Measurements from ENCODE around the gene EPHB2.

Gene EPHB2

GRCh38 chr1:22818061-22818770, 107.6 kb downstream of the EPHB2 start:
- CTCF ChIA-PET, result interaction anchor here (1.0 kb wide), 2 partner anchors 60 to 114 kb away, joined by 3 read pairs; no protein-coding TSS in a partner anchor
- TF ChIP-seq ZFP37 (tag by site-specific recombination; IDR thresholded peaks at IDR 0.05) (no peak), ZNF645 (tag by site-specific recombination; IDR thresholded peaks at IDR 0.05) (no peak), ZBTB21 (tag by site-specific recombination; IDR thresholded peaks at IDR 0.05) (no peak), ZBTB7A (tag by site-specific recombination; IDR thresholded peaks at IDR 0.05; ENCODE audit: low read depth) (no peak), ZNF169 (tag by site-specific recombination; IDR thresholded peaks at IDR 0.05) (no peak), ZNF248 (tag by site-specific recombination; IDR thresholded peaks at IDR 0.05) (no peak), ZNF473 (tag by site-specific recombination; IDR thresholded peaks at IDR 0.05) (no peak), ZNF585B (tag by site-specific recombination; IDR thresholded peaks at IDR 0.05) (no peak), ZSCAN16 (tag by site-specific recombination; IDR thresholded peaks at IDR 0.05) (no peak), ZNF132 (tag by site-specific recombination; IDR thresholded peaks at IDR 0.05; ENCODE audit: borderline replicate concordance) (no peak), ZNF138 (tag by site-specific recombination; IDR thresholded peaks at IDR 0.05; ENCODE audit: borderline replicate concordance) (no peak), ZSCAN30 (tag by site-specific recombination; IDR thresholded peaks at IDR 0.05) (no peak), ZNF175 (tag by site-specific recombination; IDR thresholded peaks at IDR 0.05) (no peak), ZFHX2 (tag by site-specific recombination; conservative IDR thresholded peaks at IDR 0.05) (no peak), ZBTB1 (tag by site-specific recombination; IDR thresholded peaks at IDR 0.05) (no peak)
- POLR2A ChIA-PET, result no interaction called here
- no peaks in the 10 kb centered on the region for H3K9me3 ChIP-seq (ENCODE audit: control insufficient read depth, insufficient read depth, low read depth, low read length)
- no peak overlapping the region for H3K4me3 ChIP-seq (ENCODE audit: low read depth, low read length)
- no peak overlapping the region for H3K27ac ChIP-seq (ENCODE audit: extremely low read depth, low read depth, low read length)
- no peaks in the 10 kb centered on the region for H3K36me3 ChIP-seq (ENCODE audit: control insufficient read depth in 2 of 2, insufficient read depth in 1 of 2, low read length in 2 of 2)
- no peaks in the 10 kb centered on the region for H3K4me1 ChIP-seq (ENCODE audit: control insufficient read depth, insufficient read depth, low read length)

- H3K4me3 ChIP-seq (ENCODE audit: low read depth, low read length), result no peak overlapping the region
- TF ChIP-seq ZNF223 (tag by site-specific recombination; IDR thresholded peaks at IDR 0.05) (no peak), ZNF664 (tag by site-specific recombination; IDR thresholded peaks at IDR 0.05) (no peak), ZNF274 (IDR thresholded peaks at IDR 0.05; ENCODE audit: low read length) (no peak), ZNF274 (tag by site-specific recombination; IDR thresholded peaks at IDR 0.05; ENCODE audit: borderline replicate concordance) (no peak), ZNF473 (tag by site-specific recombination; IDR thresholded peaks at IDR 0.05) (no peak), ZNF324 (tag by site-specific recombination; IDR thresholded peaks at IDR 0.05) (no peak), ZNF514 (tag by site-specific recombination; IDR thresholded peaks at IDR 0.05) (no peak), ZNF23 (tag by site-specific recombination; IDR thresholded peaks at IDR 0.05; ENCODE audit: borderline replicate concordance) (no peak), ZNF521 (tag by site-specific recombination; IDR thresholded peaks at IDR 0.05) (no peak), ZNF654 (tag by site-specific recombination; IDR thresholded peaks at IDR 0.05; ENCODE audit: low read depth) (no peak), ZNF148 (tag by site-specific recombination; IDR thresholded peaks at IDR 0.05; ENCODE audit: borderline replicate concordance) (no peak), ZBTB26 (tag by site-specific recombination; optimal IDR thresholded peaks at IDR 0.05) (no peak)
- H3K27ac ChIP-seq (ENCODE audit: extremely low read depth, low read depth, low read length), result no peak overlapping the region
- POLR2A ChIA-PET, result no interaction called here
- no peaks in the 10 kb centered on the region for H3K4me1 ChIP-seq (ENCODE audit: control insufficient read depth, insufficient read depth, low read length)
- no peaks in the 10 kb centered on the region for H3K36me3 ChIP-seq (ENCODE audit: control insufficient read depth in 2 of 2, insufficient read depth in 1 of 2, low read length in 2 of 2)
- CTCF ChIA-PET, result no interaction called here
- no peaks in the 10 kb centered on the region for H3K9me3 ChIP-seq (ENCODE audit: control insufficient read depth, insufficient read depth, low read depth, low read length)
These were observed 108.7 kb downstream of the EPHB2 start for GRCh38 chr1:22819361-22819760.

Data from HEK293 (cell line).